ENCODE results near the gene ARHGAP33.

ARHGAP33 gene

DNA sequence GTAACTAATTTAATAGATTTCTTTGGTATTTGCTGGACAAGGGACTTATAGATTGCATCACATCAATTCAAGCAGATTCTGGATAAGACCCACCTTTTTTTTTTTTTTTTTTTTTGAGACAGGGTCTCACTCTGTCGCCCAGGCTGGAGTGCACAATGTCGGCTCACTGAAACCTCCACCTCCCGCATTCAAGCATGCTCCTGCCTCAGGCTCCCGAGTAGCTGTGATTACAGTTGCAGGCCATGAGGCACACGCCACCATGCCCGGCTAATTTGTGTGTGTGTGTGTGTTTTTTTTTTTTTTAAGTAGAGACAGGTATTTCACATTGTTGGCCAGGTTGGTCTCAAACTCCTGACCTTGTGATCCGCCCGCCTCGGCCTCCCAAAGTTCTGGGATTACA lies 41.5 kb downstream of the ARHGAP33 start:
- H3K4me3 ChIP-seq (ENCODE audit: low read depth, low read length), result no peak overlapping the region
- DNase-seq (ENCODE audit: low read depth), result no peak
- TF ChIP-seq, protein P1, sequence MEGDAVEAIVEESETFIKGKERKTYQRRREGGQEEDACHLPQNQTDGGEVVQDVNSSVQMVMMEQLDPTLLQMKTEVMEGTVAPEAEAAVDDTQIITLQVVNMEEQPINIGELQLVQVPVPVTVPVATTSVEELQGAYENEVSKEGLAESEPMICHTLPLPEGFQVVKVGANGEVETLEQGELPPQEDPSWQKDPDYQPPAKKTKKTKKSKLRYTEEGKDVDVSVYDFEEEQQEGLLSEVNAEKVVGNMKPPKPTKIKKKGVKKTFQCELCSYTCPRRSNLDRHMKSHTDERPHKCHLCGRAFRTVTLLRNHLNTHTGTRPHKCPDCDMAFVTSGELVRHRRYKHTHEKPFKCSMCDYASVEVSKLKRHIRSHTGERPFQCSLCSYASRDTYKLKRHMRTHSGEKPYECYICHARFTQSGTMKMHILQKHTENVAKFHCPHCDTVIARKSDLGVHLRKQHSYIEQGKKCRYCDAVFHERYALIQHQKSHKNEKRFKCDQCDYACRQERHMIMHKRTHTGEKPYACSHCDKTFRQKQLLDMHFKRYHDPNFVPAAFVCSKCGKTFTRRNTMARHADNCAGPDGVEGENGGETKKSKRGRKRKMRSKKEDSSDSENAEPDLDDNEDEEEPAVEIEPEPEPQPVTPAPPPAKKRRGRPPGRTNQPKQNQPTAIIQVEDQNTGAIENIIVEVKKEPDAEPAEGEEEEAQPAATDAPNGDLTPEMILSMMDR (IDR thresholded peaks at IDR 0.05; ENCODE audit: insufficient read depth, low read depth, low read length, missing control alignments), result no peak

DNA sequence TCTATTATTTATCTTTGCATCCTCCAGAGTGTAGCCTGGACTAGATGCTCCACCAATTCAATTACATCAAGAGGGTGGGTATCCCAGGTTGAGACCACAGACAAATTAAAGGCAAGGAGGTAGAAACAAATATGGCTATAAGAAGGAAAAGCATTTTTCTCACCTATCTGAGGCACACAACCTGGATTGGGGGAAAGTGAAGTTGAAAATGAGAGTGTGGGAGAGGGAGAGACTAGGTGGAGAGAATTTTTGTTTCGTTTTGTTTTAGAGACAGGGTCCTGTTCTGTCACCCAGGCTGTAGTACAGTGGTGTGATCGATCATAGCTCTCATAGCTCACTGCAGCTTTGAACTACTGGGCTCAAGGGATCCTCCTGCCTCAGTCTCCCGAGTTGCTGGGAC lies 43.1 kb downstream of the ARHGAP33 start:
- TF ChIP-seq, protein P1 (IDR thresholded peaks at IDR 0.05; ENCODE audit: insufficient read depth, low read depth, low read length, missing control alignments), result no peak
- no peak for DNase-seq (ENCODE audit: low read depth)
- no peak overlapping the region for H3K4me3 ChIP-seq (ENCODE audit: low read depth, low read length)

DNA sequence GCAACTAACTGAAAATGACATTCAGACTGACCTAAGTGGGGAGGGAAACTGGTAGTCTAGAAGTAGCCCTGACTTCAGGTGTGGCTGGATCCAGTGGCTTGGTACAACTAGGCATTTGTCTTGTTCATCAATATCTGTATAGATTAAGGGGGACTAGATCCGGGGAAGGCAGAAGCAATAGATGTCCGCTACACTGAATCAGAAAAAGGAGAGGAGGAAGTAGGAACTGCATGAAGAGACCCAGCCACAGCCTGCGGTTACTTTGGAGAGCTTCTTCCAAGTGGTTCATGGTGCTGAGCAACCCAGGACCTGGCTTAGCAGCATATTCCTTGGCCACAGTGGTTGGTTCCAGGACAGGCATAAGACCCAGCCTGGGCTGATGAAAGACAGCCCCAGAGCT lies 47.2 kb downstream of the ARHGAP33 start:
- DNase-seq (ENCODE audit: low read depth), result no peak
- no peak overlapping the region for H3K4me3 ChIP-seq (ENCODE audit: low read depth, low read length)
- TF ChIP-seq, protein P1 (IDR thresholded peaks at IDR 0.05; ENCODE audit: insufficient read depth, low read depth, low read length, missing control alignments), result no peak

DNA sequence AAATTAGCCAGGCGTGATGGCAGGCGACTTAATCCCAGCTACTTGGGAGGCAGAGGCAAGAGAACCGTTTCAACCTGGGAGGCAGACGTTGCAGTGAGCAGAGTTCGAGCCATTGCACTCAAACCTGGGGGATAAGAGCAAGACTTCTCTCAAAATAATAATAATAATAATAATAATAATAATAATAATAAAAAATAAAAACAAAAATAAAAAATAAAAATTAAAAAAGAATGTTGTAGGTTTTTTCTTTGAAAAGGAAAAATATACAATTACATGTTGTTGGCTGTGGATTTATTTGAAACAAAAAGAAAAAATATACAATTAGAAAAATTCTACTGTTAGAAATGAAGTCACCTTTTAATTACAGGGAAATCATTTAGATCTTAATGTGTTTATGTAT lies 48.8 kb downstream of the ARHGAP33 start:
- no peak for DNase-seq (ENCODE audit: low read depth)
- TF ChIP-seq, protein P1 (IDR thresholded peaks at IDR 0.05; ENCODE audit: insufficient read depth, low read depth, low read length, missing control alignments), result no peak
- no peak overlapping the region for H3K4me3 ChIP-seq (ENCODE audit: low read depth, low read length)

DNA sequence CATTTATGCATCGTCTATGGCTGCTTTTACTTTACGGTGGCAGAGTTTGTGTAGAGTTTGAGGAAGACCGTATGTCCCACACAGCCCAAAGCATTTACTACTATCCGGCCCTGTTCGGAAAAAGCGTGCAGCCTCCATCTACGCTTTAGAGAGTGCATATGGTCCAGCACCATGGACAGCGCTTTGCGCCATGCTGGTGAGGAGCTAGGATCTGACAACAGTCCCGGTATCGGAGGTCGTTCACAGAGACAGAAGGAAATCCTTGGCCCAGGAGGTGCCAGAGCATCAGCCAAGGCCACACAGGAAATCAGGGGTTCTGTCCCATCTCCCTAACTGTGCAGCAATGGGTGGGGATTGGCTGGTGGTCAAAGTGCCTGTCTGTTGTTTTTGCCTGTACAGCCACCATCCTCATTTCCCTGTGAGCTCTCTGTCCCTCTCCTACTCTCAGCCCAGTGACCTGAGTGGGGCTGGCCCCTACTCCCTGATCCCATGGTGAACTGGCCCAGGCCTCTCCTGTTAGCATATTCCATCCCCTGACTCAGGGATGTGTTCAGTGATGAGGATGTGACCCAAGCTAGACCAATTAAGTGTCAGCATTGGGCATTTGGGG lies 53.4 kb downstream of the ARHGAP33 start:
- DNase-seq (ENCODE audit: low read depth), result peak; percentile 30
- TF ChIP-seq, protein P1 (IDR thresholded peaks at IDR 0.05; ENCODE audit: insufficient read depth, low read depth, low read length, missing control alignments), result no peak
- H3K4me3 ChIP-seq (ENCODE audit: low read depth, low read length), result no peak overlapping the region

DNA sequence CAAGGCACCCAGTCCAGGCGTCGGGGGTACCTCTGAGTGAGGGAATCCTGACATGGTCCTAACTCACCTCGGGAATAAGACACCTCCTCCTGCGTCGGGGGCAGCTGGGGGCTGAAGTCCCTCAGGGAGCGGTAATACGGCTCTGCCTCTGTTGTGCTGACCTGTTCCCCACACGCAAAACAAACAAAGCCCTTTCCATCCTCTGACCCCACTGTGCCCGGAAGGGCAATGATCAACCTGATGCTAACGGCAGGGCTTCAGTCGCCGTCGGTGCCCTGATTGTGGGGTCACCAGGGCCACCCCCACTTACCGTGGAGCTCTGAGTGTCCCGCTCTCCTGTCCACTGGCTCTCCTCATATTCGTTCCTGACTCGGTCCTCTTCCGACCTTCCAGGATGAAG lies 55.6 kb downstream of the ARHGAP33 start:
- TF ChIP-seq, protein P1 (IDR thresholded peaks at IDR 0.05; ENCODE audit: insufficient read depth, low read depth, low read length, missing control alignments), result no peak
- H3K4me3 ChIP-seq (ENCODE audit: low read depth, low read length), result no peak overlapping the region

GRCh38 chr19:35832054-35832453 lies 56.7 kb downstream of the ARHGAP33 start:
- no peak for DNase-seq (ENCODE audit: low read depth)
- TF ChIP-seq, protein P1 (IDR thresholded peaks at IDR 0.05; ENCODE audit: insufficient read depth, low read depth, low read length, missing control alignments), result no peak

More for the DNA sequence above, 55.6 kb downstream of the ARHGAP33 start:
- DNase-seq (ENCODE audit: low read depth), result no peak

More at GRCh38 chr19:35832054-35832453, 56.7 kb downstream of the ARHGAP33 start:
- no peak overlapping the region for H3K4me3 ChIP-seq (ENCODE audit: low read depth, low read length)
